Mucosa of descending colon (tissue), 3 donors: ENCODE data around the gene ENOX2. TPM values are rescaled to one million over a fixed set of nuclear protein-coding genes. Genes with fewer than 3 reads are reported as not detected.

ENCODE experiments used
- ATAC-seq: fragments of 200-7000 bp; cut with Tn5 transposase; one replicate; pipeline ENCODE4 v1.9.1; 2020; ENCODE audit warnings: mild to moderate bottlenecking, moderate library complexity
- DNase-seq, 3 donors: peaks; one replicate each; pipeline ENCODE4 v3.0.0-alpha.2; 2020
- H3K36me3 ChIP-seq: fragments of 200-600 bp; one replicate; pipeline ENCODE4 v1.8.0; 2021; ENCODE audit warnings: low read depth, mild to moderate bottlenecking
- H3K4me1 ChIP-seq: fragments of 200-600 bp; one replicate; pipeline ENCODE4 v1.8.0; 2021; ENCODE audit warnings: low read depth, mild to moderate bottlenecking
- H3K4me3 ChIP-seq: fragments of 200-600 bp; one replicate; pipeline ENCODE4 v1.8.0; 2021; ENCODE audit warnings: mild to moderate bottlenecking
- H3K9me3 ChIP-seq: fragments of 200-600 bp; one replicate; pipeline ENCODE4 v1.8.0; 2021; ENCODE audit warnings: mild to moderate bottlenecking
- intact Hi-C, 2 donors: fragments of 100-400 bp; cut with DNase I in 1 of 2; cut with micrococcal nuclease in 1 of 2; formaldehyde crosslinking; loops; one replicate each; pipeline versions ENCODE4 v1.11.0 to v1.11.1; 2022; cut with DNase I, micrococcal nuclease
- total RNA-seq, 3 donors: library from RNA; stranded (reverse); fragmentation: NEBNext Ultra II Directional in 2 of 3; extraction: Animal tissue kit (Norgen Biotek cat#: 25700) in 2 of 3; gene quantifications; one replicate each; pipeline versions ENCODE4 v1.2.1 to v1.2.4, GENCODE V29; 2021 to 2023
- TF ChIP-seq, protein P1 (sequence below): fragments of 200-600 bp; IDR thresholded peaks from one replicate; pipeline ENCODE4 v1.8.0; 2022; ENCODE audit warnings: antibody characterized with exemption, mild to moderate bottlenecking
- donor health status: DM: no; HTN: no; CAD: no; lungs with moderate emphysema.
- donor health status: DM: no; HTN: no; CAD: no.
- donor health status: DM: no; HTN: yes; CAD: no.

Gene ENOX2
- total RNA-seq, 3 donors from 2014 or later: 8.2 to 19.9 (median 11.5) TPM

DNA sequence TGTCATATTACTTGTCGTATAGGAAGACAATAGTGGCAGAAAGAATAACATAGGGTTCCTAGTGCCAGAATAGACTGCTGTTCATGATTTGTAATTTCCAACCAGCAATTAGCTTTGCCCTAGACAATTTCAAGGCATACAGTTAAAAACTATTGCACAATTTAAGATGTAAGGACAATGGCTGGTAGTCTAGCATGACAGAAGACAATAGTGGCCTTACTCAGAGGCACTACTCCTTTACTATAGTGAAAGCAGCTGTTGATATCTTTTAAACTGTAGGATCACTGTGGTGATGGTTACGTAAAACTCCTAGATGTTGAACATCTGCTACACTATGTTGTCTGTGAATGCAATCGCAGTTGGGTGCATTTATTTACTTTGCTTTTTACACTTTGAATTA lies 266.7 kb downstream of the ENOX2 start:
- H3K4me1 ChIP-seq: no peaks in the 10 kb centered on the region
- no peaks in the 10 kb centered on the region for H3K9me3 ChIP-seq
- intact Hi-C loops: no loop called here
- TF ChIP-seq, protein P1, sequence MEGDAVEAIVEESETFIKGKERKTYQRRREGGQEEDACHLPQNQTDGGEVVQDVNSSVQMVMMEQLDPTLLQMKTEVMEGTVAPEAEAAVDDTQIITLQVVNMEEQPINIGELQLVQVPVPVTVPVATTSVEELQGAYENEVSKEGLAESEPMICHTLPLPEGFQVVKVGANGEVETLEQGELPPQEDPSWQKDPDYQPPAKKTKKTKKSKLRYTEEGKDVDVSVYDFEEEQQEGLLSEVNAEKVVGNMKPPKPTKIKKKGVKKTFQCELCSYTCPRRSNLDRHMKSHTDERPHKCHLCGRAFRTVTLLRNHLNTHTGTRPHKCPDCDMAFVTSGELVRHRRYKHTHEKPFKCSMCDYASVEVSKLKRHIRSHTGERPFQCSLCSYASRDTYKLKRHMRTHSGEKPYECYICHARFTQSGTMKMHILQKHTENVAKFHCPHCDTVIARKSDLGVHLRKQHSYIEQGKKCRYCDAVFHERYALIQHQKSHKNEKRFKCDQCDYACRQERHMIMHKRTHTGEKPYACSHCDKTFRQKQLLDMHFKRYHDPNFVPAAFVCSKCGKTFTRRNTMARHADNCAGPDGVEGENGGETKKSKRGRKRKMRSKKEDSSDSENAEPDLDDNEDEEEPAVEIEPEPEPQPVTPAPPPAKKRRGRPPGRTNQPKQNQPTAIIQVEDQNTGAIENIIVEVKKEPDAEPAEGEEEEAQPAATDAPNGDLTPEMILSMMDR: no peak
- DNase-seq: no peak
- no peak overlapping the region for H3K4me3 ChIP-seq
- ATAC-seq: no peak
- H3K36me3 ChIP-seq: no peaks in the 10 kb centered on the region

GRCh38 chrX:130631011-130631410 lies 272.0 kb downstream of the ENOX2 start:
- no peak overlapping the region for H3K4me3 ChIP-seq
- TF ChIP-seq, protein P1: no peak
- ATAC-seq: no peak
- intact Hi-C loops: no loop called here
- DNase-seq: no peak
- no peaks in the 10 kb centered on the region for H3K9me3 ChIP-seq
- H3K4me1 ChIP-seq: no peaks in the 10 kb centered on the region
- H3K36me3 ChIP-seq: no peaks in the 10 kb centered on the region

DNA sequence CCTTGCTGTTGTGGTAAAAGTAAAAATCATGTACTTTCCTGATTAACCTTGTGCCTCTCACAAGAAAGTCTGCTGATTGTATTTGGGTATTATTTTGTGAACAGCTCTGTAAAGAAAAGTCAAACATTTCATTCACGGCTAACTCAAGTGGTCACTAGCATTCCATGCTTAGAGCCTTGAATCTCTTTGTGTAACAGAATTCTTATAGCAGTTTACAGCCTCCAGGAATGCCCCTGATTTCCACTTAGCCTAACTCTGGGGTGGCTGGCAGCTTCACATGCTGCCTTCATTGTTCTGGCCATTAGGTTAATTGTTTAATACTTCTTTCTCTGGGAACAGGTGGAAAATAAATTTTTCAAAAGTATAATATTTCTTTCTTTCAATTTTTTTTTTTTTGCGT lies 274.5 kb downstream of the ENOX2 start:
- intact Hi-C loops: no loop called here
- no peaks in the 10 kb centered on the region for H3K9me3 ChIP-seq
- DNase-seq: no peak

GRCh38 chrX:130626521-130626920 lies 276.5 kb downstream of the ENOX2 start:
- Histone ChIP-seq H3K9me3 (no peaks in the 10 kb centered on the region), H3K4me1 (no peaks in the 10 kb centered on the region), H3K36me3 (no peaks in the 10 kb centered on the region), H3K4me3 (no peak overlapping the region)
- TF ChIP-seq, protein P1: no peak
- DNase-seq (no peak), ATAC-seq (no peak)
- intact Hi-C loops: no loop called here

More for the DNA sequence above, 274.5 kb downstream of the ENOX2 start:
- no peaks in the 10 kb centered on the region for H3K4me1 ChIP-seq
- no peaks in the 10 kb centered on the region for H3K36me3 ChIP-seq
- no peak for ATAC-seq
- H3K4me3 ChIP-seq: no peak overlapping the region
- TF ChIP-seq, protein P1: no peak

GRCh38 chrX:130625386-130625785 lies 277.6 kb downstream of the ENOX2 start:
- ATAC-seq (no peak), DNase-seq (no peak)
- TF ChIP-seq, protein P1: no peak
- no peaks in the 10 kb centered on the region for H3K36me3 ChIP-seq
- H3K4me3 ChIP-seq: no peak overlapping the region
- intact Hi-C loops: no loop called here
- no peaks in the 10 kb centered on the region for H3K4me1 ChIP-seq
- no peaks in the 10 kb centered on the region for H3K9me3 ChIP-seq

- intact Hi-C loops: no loop called here
- DNase-seq (no peak), ATAC-seq (no peak)
- TF ChIP-seq, protein P1: no peak
- Histone ChIP-seq H3K9me3 (no peaks in the 10 kb centered on the region), H3K4me1 (no peaks in the 10 kb centered on the region), H3K4me3 (no peak overlapping the region), H3K36me3 (no peaks in the 10 kb centered on the region)
Observed at GRCh38 chrX:130623518-130623917, 279.5 kb downstream of the ENOX2 start.
